Stimulated activated CD4-positive, alpha-beta T cell treated with anti-CD3 and anti-CD28 coated beads, Interleukin-1b, Interleukin-23, amount 100 ng/mL, for 24 hours (primary cell): ENCODE results near the gene LDHAL6B.

ENCODE experiments used
- DNase-seq, 4 experiments: peaks; one replicate each; pipeline ENCODE4 v3.0.0-alpha.2; 2020; ENCODE audit warnings: low read depth in 4 of 4, low spot score in 1 of 4

LDHAL6B gene

GRCh38 chr15:59216911-59217310, 10.3 kb downstream of the LDHAL6B start:
- DNase-seq = no peak

GRCh38 chr15:59217876-59218498, 11.3 kb downstream of the LDHAL6B start:
- no peak for DNase-seq

- no peak for DNase-seq
These were observed 12.1 kb downstream of the LDHAL6B start for GRCh38 chr15:59218710-59219109.

GRCh38 chr15:59221511-59222505, 15.2 kb downstream of the LDHAL6B start:
- no peak for DNase-seq

- no peak for DNase-seq
These were observed 16.4 kb downstream of the LDHAL6B start for GRCh38 chr15:59222906-59223550.

- DNase-seq = no peak
These were observed 17.1 kb downstream of the LDHAL6B start for GRCh38 chr15:59223736-59224135.

GRCh38 chr15:59224474-59224873, 17.8 kb downstream of the LDHAL6B start:
- DNase-seq = no peak

GRCh38 chr15:59227021-59227420, 20.4 kb downstream of the LDHAL6B start:
- no peak for DNase-seq

- no peak for DNase-seq
These were observed 22.4 kb downstream of the LDHAL6B start for GRCh38 chr15:59229015-59229414.

GRCh38 chr15:59229453-59229852, 22.8 kb downstream of the LDHAL6B start:
- DNase-seq = no peak

GRCh38 chr15:59230531-59231055, 23.9 kb downstream of the LDHAL6B start:
- no peak for DNase-seq

- DNase-seq = no peak
These were observed 25.8 kb downstream of the LDHAL6B start for GRCh38 chr15:59232476-59232875.

GRCh38 chr15:59236394-59236793, 29.8 kb downstream of the LDHAL6B start:
- DNase-seq = no peak

GRCh38 chr15:59237119-59237855, 30.6 kb downstream of the LDHAL6B start:
- DNase-seq = no peak

- DNase-seq = no peak
These were observed 31.3 kb downstream of the LDHAL6B start for GRCh38 chr15:59237924-59238331.

GRCh38 chr15:59240036-59240435, 33.4 kb downstream of the LDHAL6B start:
- no peak for DNase-seq

GRCh38 chr15:59242649-59243048, 36.0 kb downstream of the LDHAL6B start:
- no peak for DNase-seq

- no peak for DNase-seq
These were observed 37.0 kb downstream of the LDHAL6B start for GRCh38 chr15:59243622-59244021.

- no peak for DNase-seq
These were observed 37.7 kb downstream of the LDHAL6B start for GRCh38 chr15:59244337-59244736.

- no peak for DNase-seq
These were observed 38.9 kb downstream of the LDHAL6B start for GRCh38 chr15:59245559-59245958.

- peak in 3 of 4 experiments; percentile 16 to 19 (median 16) for DNase-seq
These were observed 40.7 kb downstream of the LDHAL6B start for GRCh38 chr15:59247364-59247763.
